ENCODE data around the gene MYO5A. TPM values are rescaled to one million over a fixed set of nuclear protein-coding genes. Genes with fewer than 3 reads are reported as not detected.
"Not testable (repeated sequence)": the region's sequence is repeated elsewhere in the genome, so short reads cannot be mapped to it uniquely, and the experiment has no call there.

Gene MYO5A
- total RNA-seq, 1 donor: 54.3 TPM

GRCh38 chr15:52568601-52569585 is 40.2 kb upstream of the MYO5A start, which contains the start of gene ARPP19:
Gene ARPP19 (minus strand): TSS chr15:52569030. CDS start chr15:52568892, 138 bp downstream.
- H3K9me3 ChIP-seq (ENCODE audit: low read depth, low read length): no peaks in the 10 kb centered on the region
- peak within 1 kb of the TSS; percentile 98 for H2AFZ ChIP-seq (ENCODE audit: low read length)
- H3K79me2 ChIP-seq (ENCODE audit: insufficient read depth, low read length): peaks cover 48% of the 10 kb centered on the region
- H3K27me3 ChIP-seq (ENCODE audit: insufficient read depth, low read length): no peaks in the 10 kb centered on the region
- H3K27ac ChIP-seq (ENCODE audit: low read depth, low read length): peak within 1 kb of the TSS; percentile 90
- no peaks in the 10 kb centered on the region for H3K36me3 ChIP-seq (ENCODE audit: insufficient read depth, low read length)
- DNase-seq (ENCODE audit: insufficient read length, low spot score, missing footprints): peak; percentile 92
- H3K4me1 ChIP-seq (ENCODE audit: insufficient read depth, low read length): peaks cover 16% of the 10 kb centered on the region
- peak within 1 kb of the TSS; percentile 92 for H3K4me3 ChIP-seq (ENCODE audit: insufficient read depth, low read length)
- peak within 1 kb of the TSS; percentile 91 for H3K4me2 ChIP-seq (ENCODE audit: insufficient read depth, low read length)
- TF ChIP-seq, protein P1, sequence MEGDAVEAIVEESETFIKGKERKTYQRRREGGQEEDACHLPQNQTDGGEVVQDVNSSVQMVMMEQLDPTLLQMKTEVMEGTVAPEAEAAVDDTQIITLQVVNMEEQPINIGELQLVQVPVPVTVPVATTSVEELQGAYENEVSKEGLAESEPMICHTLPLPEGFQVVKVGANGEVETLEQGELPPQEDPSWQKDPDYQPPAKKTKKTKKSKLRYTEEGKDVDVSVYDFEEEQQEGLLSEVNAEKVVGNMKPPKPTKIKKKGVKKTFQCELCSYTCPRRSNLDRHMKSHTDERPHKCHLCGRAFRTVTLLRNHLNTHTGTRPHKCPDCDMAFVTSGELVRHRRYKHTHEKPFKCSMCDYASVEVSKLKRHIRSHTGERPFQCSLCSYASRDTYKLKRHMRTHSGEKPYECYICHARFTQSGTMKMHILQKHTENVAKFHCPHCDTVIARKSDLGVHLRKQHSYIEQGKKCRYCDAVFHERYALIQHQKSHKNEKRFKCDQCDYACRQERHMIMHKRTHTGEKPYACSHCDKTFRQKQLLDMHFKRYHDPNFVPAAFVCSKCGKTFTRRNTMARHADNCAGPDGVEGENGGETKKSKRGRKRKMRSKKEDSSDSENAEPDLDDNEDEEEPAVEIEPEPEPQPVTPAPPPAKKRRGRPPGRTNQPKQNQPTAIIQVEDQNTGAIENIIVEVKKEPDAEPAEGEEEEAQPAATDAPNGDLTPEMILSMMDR (IDR thresholded peaks at IDR 0.05; ENCODE audit: extremely low read depth, low read depth, low read length): no peak
- H4K20me1 ChIP-seq (ENCODE audit: insufficient read depth, low read length): peaks cover 20% of the 10 kb centered on the region

- peak overlapping the region; percentile 91 for H3K4me2 ChIP-seq (ENCODE audit: insufficient read depth, low read length)
- peak overlapping the region; percentile 90 for H3K27ac ChIP-seq (ENCODE audit: low read depth, low read length)
- peaks cover 56% of the 10 kb centered on the region for H3K79me2 ChIP-seq (ENCODE audit: insufficient read depth, low read length)
- peak overlapping the region; percentile 92 for H3K4me3 ChIP-seq (ENCODE audit: insufficient read depth, low read length)
- TF ChIP-seq, protein P1 (IDR thresholded peaks at IDR 0.05; ENCODE audit: extremely low read depth, low read depth, low read length): no peak
- peak overlapping the region; percentile 98 for H2AFZ ChIP-seq (ENCODE audit: low read length)
- H3K9me3 ChIP-seq (ENCODE audit: low read depth, low read length): no peaks in the 10 kb centered on the region
- no peaks in the 10 kb centered on the region for H3K36me3 ChIP-seq (ENCODE audit: insufficient read depth, low read length)
- DNase-seq (ENCODE audit: insufficient read length, low spot score, missing footprints): peak; percentile 69
- H3K4me1 ChIP-seq (ENCODE audit: insufficient read depth, low read length): peaks cover 16% of the 10 kb centered on the region
- no peaks in the 10 kb centered on the region for H3K27me3 ChIP-seq (ENCODE audit: insufficient read depth, low read length)
- peaks cover 23% of the 10 kb centered on the region for H4K20me1 ChIP-seq (ENCODE audit: insufficient read depth, low read length)
Measured at GRCh38 chr15:52567871-52568600, 39.4 kb upstream of the MYO5A start.

DNA sequence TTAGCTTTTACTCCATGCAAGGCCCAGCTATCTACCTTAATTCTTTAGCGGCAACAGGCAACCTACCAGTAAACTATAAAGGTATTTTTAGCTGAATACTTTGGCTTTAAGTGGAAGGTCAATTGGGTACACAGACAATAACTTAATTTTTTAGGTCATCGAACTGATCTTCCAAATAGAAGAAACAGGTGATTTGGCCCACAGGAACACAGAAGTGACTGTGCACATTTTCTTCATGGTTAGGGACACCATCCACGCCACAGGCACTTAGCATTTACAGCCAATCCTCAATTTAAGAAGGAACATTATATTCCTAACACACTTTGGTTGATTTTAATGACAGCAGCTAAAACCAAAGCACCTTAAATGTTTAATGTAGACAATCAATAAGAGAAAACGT is 38.2 kb upstream of the MYO5A start:
- no peak overlapping the region for H3K27ac ChIP-seq (ENCODE audit: low read depth, low read length)
- no peaks in the 10 kb centered on the region for H3K9me3 ChIP-seq (ENCODE audit: low read depth, low read length)
- peaks cover 68% of the 10 kb centered on the region for H3K79me2 ChIP-seq (ENCODE audit: insufficient read depth, low read length)
- DNase-seq (ENCODE audit: insufficient read length, low spot score, missing footprints): no peak
- peak overlapping the region; percentile 91 for H3K4me2 ChIP-seq (ENCODE audit: insufficient read depth, low read length)
- H3K27me3 ChIP-seq (ENCODE audit: insufficient read depth, low read length): no peaks in the 10 kb centered on the region
- peaks cover 23% of the 10 kb centered on the region for H4K20me1 ChIP-seq (ENCODE audit: insufficient read depth, low read length)
- peaks cover 16% of the 10 kb centered on the region for H3K4me1 ChIP-seq (ENCODE audit: insufficient read depth, low read length)
- no peaks in the 10 kb centered on the region for H3K36me3 ChIP-seq (ENCODE audit: insufficient read depth, low read length)
- H3K4me3 ChIP-seq (ENCODE audit: insufficient read depth, low read length): no peak overlapping the region
- H2AFZ ChIP-seq (ENCODE audit: low read length): no peak overlapping the region
- TF ChIP-seq, protein P1 (IDR thresholded peaks at IDR 0.05; ENCODE audit: extremely low read depth, low read depth, low read length): no peak

- H3K27me3 ChIP-seq (ENCODE audit: insufficient read depth, low read length); H3K9me3 ChIP-seq (ENCODE audit: low read depth, low read length); H3K4me3 ChIP-seq (ENCODE audit: insufficient read depth, low read length); H3K36me3 ChIP-seq (ENCODE audit: insufficient read depth, low read length); H2AFZ ChIP-seq (ENCODE audit: low read length); H3K4me2 ChIP-seq (ENCODE audit: insufficient read depth, low read length): not testable (repeated sequence)
- Histone ChIP-seq H3K4me1 (ENCODE audit: insufficient read depth, low read length) (peaks cover 16% of the 10 kb centered on the region), H4K20me1 (ENCODE audit: insufficient read depth, low read length) (peaks cover 23% of the 10 kb centered on the region), H3K79me2 (ENCODE audit: insufficient read depth, low read length) (peaks cover 80% of the 10 kb centered on the region), H3K27ac (ENCODE audit: low read depth, low read length) (peak overlapping the region; percentile 21)
- peak; percentile 50 for DNase-seq (ENCODE audit: insufficient read length, low spot score, missing footprints)
Measured at GRCh38 chr15:52565417-52566358, 37.0 kb upstream of the MYO5A start.
